ENCODE measurements around the gene AJUBA.
A peak's percentile ranks its signal among the peaks of the same experiment; 100 is the strongest.

The AJUBA gene

DNA sequence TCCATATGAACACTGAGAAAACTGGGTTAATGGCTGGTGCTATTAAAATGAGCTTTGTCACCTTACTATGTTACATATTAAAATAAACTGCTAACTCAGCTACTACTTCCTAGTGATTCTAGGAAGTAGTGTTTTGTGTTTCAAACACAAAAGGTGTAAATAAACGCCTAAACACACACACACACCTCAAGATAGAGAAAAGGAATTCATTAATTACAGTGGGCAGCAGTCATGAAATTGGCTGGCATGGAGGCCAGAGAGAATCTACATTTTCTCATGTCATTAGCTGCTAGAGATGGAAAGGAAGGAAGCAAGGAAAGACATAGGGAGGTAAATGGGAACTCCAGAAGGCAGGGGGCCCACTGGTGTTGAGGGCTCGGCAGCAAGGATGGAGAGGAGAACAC lies 52.4 kb downstream of the AJUBA start:
- DNase-seq: no peak

GRCh38 chr14:22929104-22929960 lies 53.0 kb downstream of the AJUBA start, which contains the start of gene PRMT5:
Gene PRMT5, minus strand, starts transcription at chr14:22929376. Its CDS starts 15 bp downstream, at chr14:22929361.
- peak; percentile 100 for DNase-seq

DNA sequence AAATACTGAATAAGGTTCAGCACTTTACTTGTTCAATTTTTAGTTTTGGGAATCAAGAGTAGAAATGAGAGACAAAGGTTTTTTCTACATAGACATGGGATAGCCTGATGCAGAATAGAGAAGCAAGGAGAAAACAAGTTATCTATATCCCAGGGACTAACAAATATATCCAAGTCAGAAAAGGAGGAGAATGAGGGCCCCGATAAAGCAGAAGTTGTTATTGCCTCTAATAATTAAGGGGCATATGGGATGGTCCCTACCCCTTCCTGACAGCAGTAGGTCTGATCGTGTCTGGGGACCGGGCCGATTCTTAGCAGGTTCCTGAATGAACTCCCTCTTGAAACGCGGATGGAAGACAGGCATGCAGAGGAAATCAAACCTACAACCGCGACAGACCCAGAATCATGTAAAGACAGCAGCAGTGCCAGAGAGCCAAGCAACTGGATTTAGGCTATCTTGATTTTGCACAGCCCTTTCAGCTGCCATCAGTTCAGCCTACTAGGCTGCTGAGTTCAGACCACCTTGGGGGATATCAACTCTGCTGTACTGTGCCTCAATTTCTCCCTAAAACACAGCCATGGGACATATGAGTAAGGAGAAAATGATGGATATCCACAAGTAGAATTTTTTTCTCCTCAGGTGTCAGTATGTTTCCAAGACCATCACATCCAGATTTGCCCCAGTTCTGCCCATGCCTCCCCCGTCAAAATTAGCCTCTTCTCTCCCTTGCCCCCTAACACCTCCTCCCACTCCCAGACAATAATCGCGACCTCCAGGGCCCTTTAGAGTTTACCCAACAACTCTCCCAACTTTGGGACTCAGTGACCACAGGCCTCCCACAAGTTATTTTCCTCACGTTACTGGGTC lies 53.9 kb downstream of the AJUBA start:
- DNase-seq: no peak

DNA sequence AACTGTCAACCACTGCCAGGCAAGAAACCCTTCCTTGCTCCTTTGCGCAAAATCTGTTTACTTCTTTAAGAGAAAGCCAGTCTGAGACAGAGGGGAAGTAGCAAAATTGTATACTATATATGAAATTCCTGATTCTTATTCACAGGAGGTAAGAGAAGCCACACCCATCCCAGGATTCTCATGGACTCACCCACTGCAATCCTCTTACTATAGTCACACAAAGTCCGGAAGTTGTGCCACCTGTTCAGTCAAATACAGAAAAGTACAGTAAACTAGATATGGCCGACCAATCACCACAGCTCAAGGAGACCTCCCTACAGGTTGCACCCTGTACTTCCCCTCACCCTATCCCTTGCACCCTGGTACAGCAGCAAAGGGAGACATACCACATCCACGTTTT lies 56.0 kb downstream of the AJUBA start:
- no peak for DNase-seq

DNA sequence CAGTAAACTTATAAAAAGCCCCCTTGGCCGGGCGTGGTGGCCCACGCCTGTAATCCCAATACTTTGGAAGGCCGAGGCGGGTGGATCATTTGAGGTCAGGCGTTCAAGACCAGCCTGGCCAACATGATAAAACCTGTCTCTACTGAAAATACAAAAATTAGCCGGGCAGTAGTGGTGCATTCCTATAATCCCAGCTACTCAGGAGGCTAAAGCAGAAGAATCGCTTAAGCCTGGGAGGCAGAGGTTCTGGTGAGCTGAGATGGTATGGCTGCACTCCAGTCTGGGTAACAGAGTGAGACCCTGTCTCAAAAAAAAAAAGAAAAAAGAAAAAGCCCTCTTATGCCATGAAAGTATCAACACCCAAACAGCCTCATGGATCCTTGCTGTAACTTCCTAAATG lies 56.8 kb downstream of the AJUBA start:
- DNase-seq: no peak

GRCh38 chr14:22923746-22924145 lies 58.6 kb downstream of the AJUBA start:
- no peak for DNase-seq

DNA sequence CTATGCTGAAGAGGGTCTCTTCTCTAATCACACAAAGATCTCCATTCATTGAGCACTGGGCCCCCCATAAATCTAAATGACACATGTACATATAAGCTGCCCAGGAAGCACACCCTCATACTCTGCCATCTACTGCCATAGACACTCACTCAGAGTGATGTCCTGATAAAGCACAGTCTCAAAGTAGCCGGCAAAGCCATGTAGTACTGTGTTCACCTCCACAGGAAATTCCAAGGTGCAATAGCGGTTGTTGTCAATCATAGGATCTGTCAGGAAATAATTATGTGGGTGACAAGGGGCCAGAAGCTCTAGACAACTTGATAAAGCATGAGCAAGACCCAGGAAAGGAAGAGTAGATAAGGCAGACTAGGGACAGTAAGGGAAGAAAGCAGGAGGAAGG lies 60.1 kb downstream of the AJUBA start:
- no peak for DNase-seq

All from NCI-H2171 treated with DMSO at 0.1 percent for 48 hours (cell line).